ENCODE data around the gene BORCS5. TPM values are rescaled to one million over a fixed set of nuclear protein-coding genes. Genes with fewer than 3 reads are reported as not detected.

Gene BORCS5
- total and polyA plus RNA-seq, 2 donors (not counting 1 experiment from before 2014, with no cell fraction given), result 11.9 to 46.2 TPM

DNA sequence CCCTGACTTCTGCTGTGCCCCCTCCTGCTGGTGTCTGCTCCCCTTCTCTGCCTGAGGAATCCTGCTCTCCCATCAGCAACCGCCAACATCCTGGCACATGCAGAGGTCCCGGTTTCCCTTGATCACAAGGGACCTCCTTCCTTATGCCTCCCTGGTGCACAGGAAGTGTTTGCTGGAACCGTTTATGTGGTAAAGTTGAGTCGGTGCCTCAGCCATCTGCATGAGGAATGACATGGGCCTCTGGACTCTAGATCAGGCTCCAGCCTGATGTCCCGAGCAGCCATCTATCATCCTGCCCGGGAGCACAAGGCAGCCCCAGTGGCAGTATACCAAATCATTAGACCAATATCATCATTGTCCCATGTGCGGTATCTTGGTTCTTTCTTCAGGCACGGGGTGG is 90.4 kb downstream of the BORCS5 start:
- no peak overlapping the region for H3K9ac ChIP-seq (ENCODE audit: low read length)
- Mint-ChIP-seq H3K4me1 (no peaks in the 10 kb centered on the region), H3K4me3 (no peak overlapping the region), H3K9me3 (ENCODE audit: insufficient read depth) (no peaks in the 10 kb centered on the region), H3K27ac (no peak overlapping the region), H3K27me3 (no peaks in the 10 kb centered on the region)
- no peak overlapping the region for H3K4me3 ChIP-seq (ENCODE audit: control extremely low read depth in 1 of 5, extremely low read depth in 1 of 5, insufficient read depth in 1 of 5, low read depth in 2 of 5, low read length in 4 of 5)
- H4K20me1 ChIP-seq (ENCODE audit: control insufficient read depth, insufficient read depth, low read length, poor library complexity, severe bottlenecking), result no peaks in the 10 kb centered on the region
- CTCF ChIA-PET, result no interaction called here
- WGBS (ENCODE audit: insufficient coverage), result 64% methylated on average over 4 of the region's 8 CpGs
- peaks cover 0 to 2% of the 10 kb centered on the region in 2 experiments for H3K36me3 ChIP-seq (replicated peaks in 1 of 2; ENCODE audit: control extremely low read depth in 1 of 2, control insufficient read depth in 1 of 2, extremely low read depth in 1 of 2, insufficient read depth in 2 of 2, low read length in 1 of 2)
- ATAC-seq (ENCODE audit: low read depth) (no peak), DNase-seq (no peak)
- H3K4me2 ChIP-seq (replicated peaks; ENCODE audit: low read depth, low read length, poor library complexity, severe bottlenecking), result no peak overlapping the region
- POLR2A ChIA-PET, result no interaction called here
- H3K27ac ChIP-seq (ENCODE audit: low read length in 2 of 2), result no peak overlapping the region
- H3K4me1 ChIP-seq (ENCODE audit: control insufficient read depth in 2 of 2, insufficient read depth in 2 of 2, low read length in 2 of 2), result no peaks in the 10 kb centered on the region
- H3K79me2 ChIP-seq (ENCODE audit: control insufficient read depth, insufficient read depth, low read length), result no peaks in the 10 kb centered on the region
- H3K27me3 ChIP-seq (replicated peaks in 1 of 4; ENCODE audit: control extremely low read depth in 1 of 4, control insufficient read depth in 3 of 4, insufficient read depth in 4 of 4, low read length in 3 of 4), result no peaks in the 10 kb centered on the region
- no peak overlapping the region for H2AFZ ChIP-seq (ENCODE audit: insufficient read depth, low read depth, low read length, poor library complexity, severe bottlenecking)
- intact Hi-C loops (cut with micrococcal nuclease), result no loop called here
- H3K9me3 ChIP-seq (ENCODE audit: control extremely low read depth in 1 of 3, control insufficient read depth in 2 of 3, insufficient read depth in 1 of 3, low read length in 2 of 3), result no peaks in the 10 kb centered on the region
- TF ChIP-seq, protein P1, sequence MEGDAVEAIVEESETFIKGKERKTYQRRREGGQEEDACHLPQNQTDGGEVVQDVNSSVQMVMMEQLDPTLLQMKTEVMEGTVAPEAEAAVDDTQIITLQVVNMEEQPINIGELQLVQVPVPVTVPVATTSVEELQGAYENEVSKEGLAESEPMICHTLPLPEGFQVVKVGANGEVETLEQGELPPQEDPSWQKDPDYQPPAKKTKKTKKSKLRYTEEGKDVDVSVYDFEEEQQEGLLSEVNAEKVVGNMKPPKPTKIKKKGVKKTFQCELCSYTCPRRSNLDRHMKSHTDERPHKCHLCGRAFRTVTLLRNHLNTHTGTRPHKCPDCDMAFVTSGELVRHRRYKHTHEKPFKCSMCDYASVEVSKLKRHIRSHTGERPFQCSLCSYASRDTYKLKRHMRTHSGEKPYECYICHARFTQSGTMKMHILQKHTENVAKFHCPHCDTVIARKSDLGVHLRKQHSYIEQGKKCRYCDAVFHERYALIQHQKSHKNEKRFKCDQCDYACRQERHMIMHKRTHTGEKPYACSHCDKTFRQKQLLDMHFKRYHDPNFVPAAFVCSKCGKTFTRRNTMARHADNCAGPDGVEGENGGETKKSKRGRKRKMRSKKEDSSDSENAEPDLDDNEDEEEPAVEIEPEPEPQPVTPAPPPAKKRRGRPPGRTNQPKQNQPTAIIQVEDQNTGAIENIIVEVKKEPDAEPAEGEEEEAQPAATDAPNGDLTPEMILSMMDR (IDR thresholded peaks at IDR 0.05), result no peak
- TF ChIP-seq EZH2 (IDR thresholded peaks at IDR 0.05; ENCODE audit: borderline replicate concordance, insufficient read depth, low read depth, low read length, poor library complexity, severe bottlenecking), result no peak

DNA sequence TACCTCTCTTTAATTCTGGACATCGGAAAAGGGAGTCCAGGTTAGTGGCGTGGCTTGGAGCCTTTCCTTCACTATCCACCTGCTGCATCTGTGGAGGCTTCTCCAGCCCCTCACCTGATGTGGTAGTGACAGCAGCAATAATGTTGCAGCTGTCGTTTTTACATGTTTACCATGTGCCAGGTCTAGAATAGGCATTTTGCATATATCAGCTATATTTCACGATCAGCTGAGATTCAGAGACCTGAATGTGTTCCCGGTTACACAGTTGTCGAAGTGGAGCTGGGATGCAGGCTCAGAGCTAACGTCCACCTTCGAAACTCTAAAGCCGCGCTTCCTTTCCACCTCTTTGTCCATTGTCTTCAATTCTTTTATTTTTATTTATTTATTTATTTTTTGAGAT is 91.0 kb downstream of the BORCS5 start:
- Histone ChIP-seq H3K36me3 (replicated peaks in 1 of 2; ENCODE audit: control extremely low read depth in 1 of 2, control insufficient read depth in 1 of 2, extremely low read depth in 1 of 2, insufficient read depth in 2 of 2, low read length in 1 of 2) (peaks cover 0 to 2% of the 10 kb centered on the region in 2 experiments), H3K4me2 (replicated peaks; ENCODE audit: low read depth, low read length, poor library complexity, severe bottlenecking) (no peak overlapping the region), H3K4me1 (ENCODE audit: control insufficient read depth in 2 of 2, insufficient read depth in 2 of 2, low read length in 2 of 2) (no peaks in the 10 kb centered on the region), H3K4me3 (ENCODE audit: control extremely low read depth in 1 of 5, extremely low read depth in 1 of 5, insufficient read depth in 1 of 5, low read depth in 2 of 5, low read length in 4 of 5) (no peak overlapping the region), H2AFZ (ENCODE audit: insufficient read depth, low read depth, low read length, poor library complexity, severe bottlenecking) (no peak overlapping the region), H3K79me2 (ENCODE audit: control insufficient read depth, insufficient read depth, low read length) (no peaks in the 10 kb centered on the region), H3K27ac (ENCODE audit: low read length in 2 of 2) (no peak overlapping the region), H3K27me3 (replicated peaks in 1 of 4; ENCODE audit: control extremely low read depth in 1 of 4, control insufficient read depth in 3 of 4, insufficient read depth in 4 of 4, low read length in 3 of 4) (no peaks in the 10 kb centered on the region), H3K9me3 (ENCODE audit: control extremely low read depth in 1 of 3, control insufficient read depth in 2 of 3, insufficient read depth in 1 of 3, low read length in 2 of 3) (no peaks in the 10 kb centered on the region), H4K20me1 (ENCODE audit: control insufficient read depth, insufficient read depth, low read length, poor library complexity, severe bottlenecking) (no peaks in the 10 kb centered on the region), H3K9ac (ENCODE audit: low read length) (no peak overlapping the region)
- POLR2A ChIA-PET, result no interaction called here
- intact Hi-C loops (cut with micrococcal nuclease), result no loop called here
- WGBS (ENCODE audit: insufficient coverage), result 95% methylated on average over 4 of the region's 10 CpGs
- Mint-ChIP-seq H3K27me3 (no peaks in the 10 kb centered on the region), H3K9me3 (ENCODE audit: insufficient read depth) (no peaks in the 10 kb centered on the region), H3K4me3 (no peak overlapping the region), H3K4me1 (no peaks in the 10 kb centered on the region), H3K27ac (no peak overlapping the region)
- CTCF ChIA-PET, result interaction anchor here (1.0 kb wide), 1 partner anchor 289 kb away, joined by 3 read pairs; no protein-coding TSS in a partner anchor
- ATAC-seq (ENCODE audit: low read depth) (no peak), DNase-seq (no peak)
- TF ChIP-seq, protein P1 (IDR thresholded peaks at IDR 0.05), result no peak
- TF ChIP-seq EZH2 (IDR thresholded peaks at IDR 0.05; ENCODE audit: borderline replicate concordance, insufficient read depth, low read depth, low read length, poor library complexity, severe bottlenecking), result no peak
